HG02623 (cell line): Measurements from ENCODE around the gene TCF4.
"Not testable (repeated sequence)": the region's sequence is repeated elsewhere in the genome, so short reads cannot be mapped to it uniquely, and the experiment has no call there.

Experiments
- ATAC-seq: cut with Tn5 transposase; IDR thresholded peaks from one replicate; pipeline ENCODE4 v1.9.1; 2021; ENCODE audit warnings: moderate library complexity; ENCODE audit not compliant: unreplicated experiment

The TCF4 gene

GRCh38 chr18:55477860-55478581 is 110.0 kb downstream of the TCF4 start:
- ATAC-seq = peak; percentile 31

GRCh38 chr18:55477499-55477859 is 110.5 kb downstream of the TCF4 start:
- ATAC-seq = peak; percentile 93

GRCh38 chr18:55475916-55476315 is 112.1 kb downstream of the TCF4 start:
- ATAC-seq = no peak

GRCh38 chr18:55475467-55475866 is 112.5 kb downstream of the TCF4 start:
- ATAC-seq = no peak

- no peak for ATAC-seq
Measured at GRCh38 chr18:55473560-55473959, 114.4 kb downstream of the TCF4 start.

GRCh38 chr18:55473058-55473457 is 114.9 kb downstream of the TCF4 start:
- ATAC-seq = no peak

GRCh38 chr18:55470826-55471225 is 117.2 kb downstream of the TCF4 start:
- ATAC-seq = no peak

GRCh38 chr18:55469134-55469533 is 118.9 kb downstream of the TCF4 start:
- ATAC-seq = not testable (repeated sequence)

- ATAC-seq = no peak
Measured at GRCh38 chr18:55466789-55467188, 121.2 kb downstream of the TCF4 start.

GRCh38 chr18:55465313-55465712 is 122.7 kb downstream of the TCF4 start:
- no peak for ATAC-seq

GRCh38 chr18:55464581-55464980 is 123.4 kb downstream of the TCF4 start:
- no peak for ATAC-seq

GRCh38 chr18:55462652-55463051 is 125.3 kb downstream of the TCF4 start:
- no peak for ATAC-seq

- ATAC-seq = no peak
Measured at GRCh38 chr18:55461848-55462247, 126.1 kb downstream of the TCF4 start.

- ATAC-seq = no peak
Measured at GRCh38 chr18:55458456-55459203, 129.4 kb downstream of the TCF4 start.

GRCh38 chr18:55457028-55457427 is 131.0 kb downstream of the TCF4 start:
- ATAC-seq = no peak

- ATAC-seq = no peak
Measured at GRCh38 chr18:55455938-55456337, 132.1 kb downstream of the TCF4 start.

- ATAC-seq = no peak
Measured at GRCh38 chr18:55453186-55453585, 134.8 kb downstream of the TCF4 start.

- no peak for ATAC-seq
Measured at GRCh38 chr18:55452123-55452611, 135.8 kb downstream of the TCF4 start.

GRCh38 chr18:55449412-55450140 is 138.4 kb downstream of the TCF4 start:
- no peak for ATAC-seq

GRCh38 chr18:55448420-55448819 is 139.6 kb downstream of the TCF4 start:
- no peak for ATAC-seq

GRCh38 chr18:55447672-55448018 is 140.3 kb downstream of the TCF4 start:
- no peak for ATAC-seq
